ENCODE measurements around the gene OR52K1.
A peak's percentile ranks its signal among the peaks of the same experiment; 100 is the strongest.
"Not testable (repeated sequence)": the region's sequence is repeated elsewhere in the genome, so short reads cannot be mapped to it uniquely, and the experiment has no call there.

Gene OR52K1

GRCh38 chr11:4491878-4492606 lies 9.6 kb downstream of the OR52K1 start:
- no peak for DNase-seq (ENCODE audit: low read depth in 2 of 2)

GRCh38 chr11:4493480-4493818 lies 11.0 kb downstream of the OR52K1 start:
- DNase-seq (ENCODE audit: low read depth in 2 of 2) = no peak

GRCh38 chr11:4495487-4495886 lies 13.0 kb downstream of the OR52K1 start:
- no peak for DNase-seq (ENCODE audit: low read depth in 2 of 2)

- no peak for DNase-seq (ENCODE audit: low read depth in 2 of 2)
Observed at GRCh38 chr11:4495986-4496385, 13.5 kb downstream of the OR52K1 start.

- no peak for DNase-seq (ENCODE audit: low read depth in 2 of 2)
Observed at GRCh38 chr11:4496557-4497248, 14.3 kb downstream of the OR52K1 start.

GRCh38 chr11:4508886-4509285 lies 26.4 kb downstream of the OR52K1 start:
- no peak for DNase-seq (ENCODE audit: low read depth in 2 of 2)

GRCh38 chr11:4511282-4512245 lies 29.1 kb downstream of the OR52K1 start:
- no peak for DNase-seq (ENCODE audit: low read depth in 2 of 2)

- DNase-seq (ENCODE audit: low read depth in 2 of 2) = no peak
Observed at GRCh38 chr11:4514196-4514595, 31.8 kb downstream of the OR52K1 start.

GRCh38 chr11:4522339-4522738 lies 39.9 kb downstream of the OR52K1 start:
- DNase-seq (ENCODE audit: low read depth in 2 of 2) = no peak

- no peak for DNase-seq (ENCODE audit: low read depth in 2 of 2)
Observed at GRCh38 chr11:4522752-4523151, 40.3 kb downstream of the OR52K1 start.

- DNase-seq (ENCODE audit: low read depth in 2 of 2) = no peak
Observed at GRCh38 chr11:4523666-4524065, 41.2 kb downstream of the OR52K1 start.

GRCh38 chr11:4527926-4528325 lies 45.5 kb downstream of the OR52K1 start:
- DNase-seq (ENCODE audit: low read depth in 2 of 2) = no peak

GRCh38 chr11:4531686-4532085 lies 49.2 kb downstream of the OR52K1 start:
- not testable (repeated sequence) for DNase-seq (ENCODE audit: low read depth in 2 of 2)

GRCh38 chr11:4539603-4540219 lies 57.3 kb downstream of the OR52K1 start:
- DNase-seq (ENCODE audit: low read depth in 2 of 2) = peak; percentile 10 to 19

- no peak for DNase-seq (ENCODE audit: low read depth in 2 of 2)
Observed at GRCh38 chr11:4541071-4541470, 58.6 kb downstream of the OR52K1 start.

Data from stimulated activated CD4-positive, alpha-beta T cell treated with anti-CD3 and anti-CD28 coated beads, Interleukin-4, amount 100 ng/mL, for 48 hours (primary cell).